ENCODE data around the gene ETFB. TPM values are rescaled to one million over a fixed set of nuclear protein-coding genes. Genes with fewer than 3 reads are reported as not detected.

The ETFB gene
- 109 and 114 TPM in 2 replicates for total RNA-seq (2022)
- percentile 56 among the genes with signal in this experiment for Bru-seq, nascent RNA
- BruChase-seq, experiment 1, labeled RNA remaining after a 6-hour chase, result percentile 61 among the genes with signal in this experiment
- BruChase-seq, experiment 2, labeled RNA remaining after a 2-hour chase, result percentile 60 among the genes with signal in this experiment
- long read RNA-seq, transcript ETFB-201 (6 exons, 900 nt), result major isoform, 191 of 200 reads
- long read RNA-seq, partial matches to known transcripts, result 4 of 200 reads
- long read RNA-seq, other reads (novel, unspliced or antisense), result 5 of 200 reads

DNA sequence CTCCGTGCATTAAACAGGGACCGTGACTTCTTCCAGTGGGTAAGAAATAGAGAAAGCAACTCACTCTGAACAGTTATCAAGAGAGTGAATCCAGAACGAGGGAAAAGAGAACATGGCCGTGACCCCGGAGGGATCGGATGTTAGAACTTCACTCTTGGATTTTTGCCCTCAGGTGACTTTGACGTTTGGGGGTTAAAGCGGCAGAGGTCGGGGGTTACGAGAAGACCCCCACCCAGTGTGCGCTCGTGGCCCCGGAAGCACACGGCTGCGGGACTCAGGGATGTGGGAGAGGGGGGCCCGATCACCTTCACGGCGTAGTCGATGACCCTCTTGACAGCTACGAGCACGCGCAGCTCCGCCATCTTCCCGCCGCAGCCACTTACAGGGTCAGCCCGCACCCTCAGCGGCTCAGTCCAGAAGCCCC lies at the start of gene ETFB:
ETFB (minus strand) TSS at position 424 of the 424 bp plus-strand sequence; CDS start at position 362, 62 bp downstream.
- TSS peak; percentile 76 for BruUV-seq (replicated peaks)
- H3K36me3 Mint-ChIP-seq (ENCODE audit: insufficient read depth, unreplicated experiment), result peaks cover 6% of the 10 kb centered on the region
- H3K27ac Mint-ChIP-seq (ENCODE audit: low read depth, unreplicated experiment), result peak within 1 kb of the TSS; percentile 90
- H3K4me1 Mint-ChIP-seq (ENCODE audit: insufficient read depth, unreplicated experiment), result peaks cover 28% of the 10 kb centered on the region
- no peaks in the 10 kb centered on the region for H3K27me3 Mint-ChIP-seq (ENCODE audit: insufficient read depth, unreplicated experiment)
- POLR2A ChIA-PET, result interaction anchor here (0.5 to 1.3 kb wide), 7 partner anchors 9 to 292 kb away, joined by 3 to 11 read pairs (median 4); no protein-coding TSS in a partner anchor
- DNase-seq (ENCODE audit: unreplicated experiment), result no peak
- H3K9me3 Mint-ChIP-seq (ENCODE audit: unreplicated experiment), result no peaks in the 10 kb centered on the region
- H3K4me3 Mint-ChIP-seq (ENCODE audit: unreplicated experiment), result peak within 1 kb of the TSS; percentile 96
- intact Hi-C loops (cut with micrococcal nuclease), result loop anchor here (1.0 kb wide), 1 partner anchor 27 kb away; no protein-coding TSS in a partner anchor
- TF ChIP-seq, protein P1, sequence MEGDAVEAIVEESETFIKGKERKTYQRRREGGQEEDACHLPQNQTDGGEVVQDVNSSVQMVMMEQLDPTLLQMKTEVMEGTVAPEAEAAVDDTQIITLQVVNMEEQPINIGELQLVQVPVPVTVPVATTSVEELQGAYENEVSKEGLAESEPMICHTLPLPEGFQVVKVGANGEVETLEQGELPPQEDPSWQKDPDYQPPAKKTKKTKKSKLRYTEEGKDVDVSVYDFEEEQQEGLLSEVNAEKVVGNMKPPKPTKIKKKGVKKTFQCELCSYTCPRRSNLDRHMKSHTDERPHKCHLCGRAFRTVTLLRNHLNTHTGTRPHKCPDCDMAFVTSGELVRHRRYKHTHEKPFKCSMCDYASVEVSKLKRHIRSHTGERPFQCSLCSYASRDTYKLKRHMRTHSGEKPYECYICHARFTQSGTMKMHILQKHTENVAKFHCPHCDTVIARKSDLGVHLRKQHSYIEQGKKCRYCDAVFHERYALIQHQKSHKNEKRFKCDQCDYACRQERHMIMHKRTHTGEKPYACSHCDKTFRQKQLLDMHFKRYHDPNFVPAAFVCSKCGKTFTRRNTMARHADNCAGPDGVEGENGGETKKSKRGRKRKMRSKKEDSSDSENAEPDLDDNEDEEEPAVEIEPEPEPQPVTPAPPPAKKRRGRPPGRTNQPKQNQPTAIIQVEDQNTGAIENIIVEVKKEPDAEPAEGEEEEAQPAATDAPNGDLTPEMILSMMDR (IDR thresholded peaks at IDR 0.05; ENCODE audit: unreplicated experiment), result no peak
- CTCF ChIA-PET, result interaction anchor here (0.6 to 2.3 kb wide), 6 partner anchors 21 to 746 kb away, joined by 3 to 18 read pairs (median 4); no protein-coding TSS in a partner anchor

DNA sequence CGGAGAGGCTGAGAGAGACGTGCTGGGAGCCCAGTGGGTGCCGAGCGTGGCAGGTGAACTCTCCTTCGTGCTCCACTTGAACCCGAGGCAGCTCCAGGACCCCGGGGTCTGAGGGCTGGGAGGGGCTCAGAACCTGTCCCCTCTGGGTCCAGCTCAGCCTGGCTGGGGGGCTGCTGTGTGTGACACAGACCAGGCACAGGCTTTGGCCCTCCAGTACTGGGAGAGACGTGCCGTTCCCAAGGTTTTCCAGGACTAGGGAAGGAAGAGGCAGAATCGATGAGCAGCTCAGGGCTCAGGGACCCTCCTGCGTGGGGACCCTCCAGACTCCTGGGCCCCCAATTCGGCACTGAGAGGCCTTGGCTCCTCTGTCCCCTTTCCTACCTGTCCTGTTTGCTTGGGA lies 49.0 kb upstream of the ETFB start:
- Mint-ChIP-seq H3K27ac (ENCODE audit: low read depth, unreplicated experiment) (no peak overlapping the region), H3K27me3 (ENCODE audit: insufficient read depth, unreplicated experiment) (no peaks in the 10 kb centered on the region), H3K4me1 (ENCODE audit: insufficient read depth, unreplicated experiment) (no peaks in the 10 kb centered on the region), H3K4me3 (ENCODE audit: unreplicated experiment) (no peak overlapping the region), H3K9me3 (ENCODE audit: unreplicated experiment) (no peaks in the 10 kb centered on the region), H3K36me3 (ENCODE audit: insufficient read depth, unreplicated experiment) (peaks cover 6% of the 10 kb centered on the region)
- BruUV-seq (replicated peaks), result no TSS peak
- intact Hi-C loops (cut with micrococcal nuclease), result no loop called here
- TF ChIP-seq, protein P1 (IDR thresholded peaks at IDR 0.05; ENCODE audit: unreplicated experiment), result no peak
- ChIA-PET POLR2A (no interaction called here), CTCF (no interaction called here)
- DNase-seq (ENCODE audit: unreplicated experiment), result no peak

DNA sequence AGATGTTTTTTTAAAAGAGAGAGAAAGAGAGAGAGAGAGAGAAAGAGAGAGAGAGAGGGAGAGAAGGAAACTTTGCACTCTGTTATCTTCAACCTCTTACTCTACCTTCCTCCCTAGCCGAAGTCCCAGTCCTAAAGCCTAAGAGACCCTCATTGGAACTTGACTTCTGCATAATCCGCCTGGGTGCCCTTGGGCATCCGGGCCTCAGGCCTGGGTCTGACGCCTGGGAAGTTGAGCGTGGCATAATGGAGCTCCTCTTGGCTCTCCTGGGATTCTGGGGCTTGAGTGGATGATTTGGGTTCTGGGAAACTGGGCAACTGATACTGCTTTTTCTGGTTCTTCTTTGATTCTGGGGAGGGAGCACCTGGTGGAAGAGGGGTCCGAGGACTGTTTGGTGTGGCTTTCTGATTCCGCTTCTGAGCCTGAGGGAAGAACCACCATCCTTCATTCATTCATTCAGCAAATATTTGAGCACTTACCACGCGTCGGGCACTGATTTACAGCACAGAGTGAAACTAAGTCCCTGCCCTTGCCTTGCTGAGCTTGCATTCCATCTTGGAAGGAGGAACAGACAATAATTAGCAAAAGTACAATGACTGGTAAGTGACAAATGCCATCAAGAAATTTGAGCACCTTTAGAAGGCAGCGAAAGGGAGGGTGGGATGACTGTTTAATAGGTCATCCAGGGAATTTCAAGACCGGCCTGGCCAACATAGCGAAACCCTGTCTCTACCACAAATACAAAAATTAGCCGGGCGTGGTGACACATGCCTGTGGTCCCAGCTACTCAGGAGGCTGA lies 45.0 kb upstream of the ETFB start:
- Mint-ChIP-seq H3K27ac (ENCODE audit: low read depth, unreplicated experiment) (no peak overlapping the region), H3K27me3 (ENCODE audit: insufficient read depth, unreplicated experiment) (no peaks in the 10 kb centered on the region), H3K4me1 (ENCODE audit: insufficient read depth, unreplicated experiment) (no peaks in the 10 kb centered on the region), H3K36me3 (ENCODE audit: insufficient read depth, unreplicated experiment) (peaks cover 6% of the 10 kb centered on the region), H3K9me3 (ENCODE audit: unreplicated experiment) (no peaks in the 10 kb centered on the region), H3K4me3 (ENCODE audit: unreplicated experiment) (no peak overlapping the region)
- intact Hi-C loops (cut with micrococcal nuclease), result no loop called here
- BruUV-seq (replicated peaks), result no TSS peak
- DNase-seq (ENCODE audit: unreplicated experiment), result no peak
- POLR2A ChIA-PET, result no interaction called here
- TF ChIP-seq, protein P1 (IDR thresholded peaks at IDR 0.05; ENCODE audit: unreplicated experiment), result no peak
- CTCF ChIA-PET, result interaction anchor here (0.6 to 0.9 kb wide), 5 partner anchors 13 to 244 kb away, joined by 3 to 4 read pairs (median 3); no protein-coding TSS in a partner anchor

DNA sequence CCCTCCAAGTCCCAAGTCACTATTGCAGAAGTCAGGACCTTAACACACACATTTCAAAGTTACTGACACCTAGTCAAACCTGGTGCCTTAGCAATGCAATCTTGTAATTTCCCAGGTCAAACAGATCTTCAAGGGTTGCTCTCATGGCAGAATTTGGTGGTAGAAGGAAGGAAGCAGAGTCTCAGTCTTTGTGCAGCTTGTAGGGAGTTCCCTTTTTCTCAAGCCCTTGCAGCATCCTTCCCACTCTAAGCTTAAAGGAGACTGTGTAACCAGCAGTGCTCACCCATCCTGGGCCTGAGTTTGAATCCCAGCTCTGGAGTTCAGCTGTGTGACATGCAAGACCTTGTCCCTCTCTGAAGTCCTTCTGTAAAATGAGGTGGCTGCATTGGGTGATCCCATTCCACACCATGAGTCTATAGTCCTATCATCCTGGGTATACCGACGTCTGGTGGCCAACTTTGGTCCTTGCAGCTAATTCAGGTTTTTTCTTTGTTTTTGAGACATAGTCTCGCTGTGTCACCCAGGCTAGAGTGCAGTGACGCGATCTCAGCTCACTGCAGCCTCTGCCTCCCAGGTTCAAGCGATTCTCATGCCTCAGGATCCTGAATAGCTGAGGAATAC lies 41.4 kb upstream of the ETFB start:
- peak; percentile 26 for DNase-seq (ENCODE audit: unreplicated experiment)
- peaks cover 10% of the 10 kb centered on the region for H3K9me3 Mint-ChIP-seq (ENCODE audit: unreplicated experiment)
- TF ChIP-seq, protein P1 (IDR thresholded peaks at IDR 0.05; ENCODE audit: unreplicated experiment), result no peak
- POLR2A ChIA-PET, result no interaction called here
- H3K4me3 Mint-ChIP-seq (ENCODE audit: unreplicated experiment), result no peak overlapping the region
- H3K27me3 Mint-ChIP-seq (ENCODE audit: insufficient read depth, unreplicated experiment), result no peaks in the 10 kb centered on the region
- H3K4me1 Mint-ChIP-seq (ENCODE audit: insufficient read depth, unreplicated experiment), result no peaks in the 10 kb centered on the region
- peaks cover 6% of the 10 kb centered on the region for H3K36me3 Mint-ChIP-seq (ENCODE audit: insufficient read depth, unreplicated experiment)
- intact Hi-C loops (cut with micrococcal nuclease), result no loop called here
- no TSS peak for BruUV-seq (replicated peaks)
- CTCF ChIA-PET, result interaction anchor here (0.7 to 3.4 kb wide), 5 partner anchors 10 to 253 kb away, joined by 3 to 18 read pairs (median 4); no protein-coding TSS in a partner anchor
- H3K27ac Mint-ChIP-seq (ENCODE audit: low read depth, unreplicated experiment), result no peak overlapping the region
